Mesendoderm (in vitro differentiated cells): Measurements from ENCODE around the gene SPOCK1.

Experiments used
- DNase-seq: peaks from one replicate; pipeline ENCODE4 v3.0.0; 2013
- H2AK5ac ChIP-seq: 2 replicates; pipeline ENCODE4 v1.6.1; 2013; ENCODE audit warnings: low read length, inconsistent platforms
- H2BK120ac ChIP-seq: 2 replicates; pipeline ENCODE4 v1.6.1; 2013; ENCODE audit warnings: low read depth, mild to moderate bottlenecking, low read length, moderate library complexity, mixed read lengths
- H2BK15ac ChIP-seq: replicated peaks from 2 replicates; pipeline ENCODE4 v1.6.1; 2013; ENCODE audit warnings: low read depth, mild to moderate bottlenecking, moderate library complexity
- H2BK5ac ChIP-seq: 2 replicates; pipeline ENCODE4 v1.6.1; 2013; ENCODE audit warnings: low read length, inconsistent platforms
- H3K18ac ChIP-seq: 2 replicates; pipeline ENCODE4 v1.6.1; 2013; ENCODE audit warnings: mild to moderate bottlenecking, low read length, mixed read lengths
- H3K23ac ChIP-seq: one replicate; pipeline ENCODE4 v1.6.1; 2013; ENCODE audit warnings: low read length
- H3K27ac ChIP-seq: 2 replicates; pipeline ENCODE4 v1.5.1; 2013; ENCODE audit warnings: low read depth, mild to moderate bottlenecking, inconsistent platforms, low read length, moderate library complexity
- H3K27me3 ChIP-seq: 2 replicates; pipeline ENCODE4 v1.6.1; 2013; ENCODE audit warnings: low read length, control low read depth, mild to moderate bottlenecking, inconsistent platforms; ENCODE audit not compliant: insufficient read depth, poor library complexity
- H3K36me3 ChIP-seq: 2 replicates; pipeline ENCODE4 v1.6.1; 2013; ENCODE audit warnings: low read length, inconsistent platforms; ENCODE audit not compliant: control insufficient read depth, insufficient read depth
- H3K4ac ChIP-seq: one replicate; pipeline ENCODE4 v1.6.1; 2013; ENCODE audit warnings: low read depth, mild to moderate bottlenecking, low read length, moderate library complexity
- H3K4me1 ChIP-seq: 2 replicates; pipeline ENCODE4 v1.6.1; 2013; ENCODE audit warnings: low read depth, low read length, inconsistent platforms; ENCODE audit not compliant: control insufficient read depth
- H3K4me2 ChIP-seq: 2 replicates; pipeline ENCODE4 v1.6.1; 2013; ENCODE audit warnings: low read length
- H3K4me3 ChIP-seq: 2 replicates; pipeline ENCODE4 v1.5.1; 2013; ENCODE audit warnings: mild to moderate bottlenecking, low read length
- H3K56ac ChIP-seq: one replicate; pipeline ENCODE4 v1.6.1; 2013; ENCODE audit warnings: low read length
- H3K79me1 ChIP-seq: 2 replicates; pipeline ENCODE4 v1.6.1; 2013; ENCODE audit warnings: low read length, inconsistent platforms
- H3K79me2 ChIP-seq: 2 replicates; pipeline ENCODE4 v1.6.1; 2013; ENCODE audit warnings: mild to moderate bottlenecking, low read length; ENCODE audit not compliant: control insufficient read depth, insufficient read depth
- H3K9ac ChIP-seq: 2 replicates; pipeline ENCODE4 v1.6.1; 2013; ENCODE audit warnings: low read length, inconsistent platforms
- H4K5ac ChIP-seq: one replicate; pipeline ENCODE4 v1.6.1; 2013; ENCODE audit warnings: low read length
- H4K8ac ChIP-seq: one replicate; pipeline ENCODE4 v1.6.1; 2013; ENCODE audit warnings: low read depth, mild to moderate bottlenecking, control low read depth, low read length, moderate library complexity
- WGBS: extraction: QIAGEN DNeasy Blood & Tissue Kit; methylation state at CpG from one replicate; pipeline ENCODE4 v1.1.7; 2013; ENCODE audit warnings: low lambda C conversion rate, missing lambda C conversion rate; ENCODE audit not compliant: insufficient coverage; ENCODE audit errors: extremely low coverage; 5-methylcytosine and 5-hydroxymethylcytosine counted together

The SPOCK1 gene

GRCh38 chr5:137226081-137226480, 273.0 kb downstream of the SPOCK1 start:
- Histone ChIP-seq H3K18ac (no peak overlapping the region), H3K4me3 (no peak overlapping the region), H3K27me3 (no peaks in the 10 kb centered on the region), H3K27ac (no peak overlapping the region), H3K4me1 (no peaks in the 10 kb centered on the region), H2BK15ac (no peak overlapping the region), H3K56ac (no peak overlapping the region), H4K5ac (no peak overlapping the region), H2AK5ac (no peak overlapping the region), H3K9ac (no peak overlapping the region), H4K8ac (no peak overlapping the region), H3K4ac (no peak overlapping the region), H3K79me1 (no peaks in the 10 kb centered on the region), H3K36me3 (no peaks in the 10 kb centered on the region), H3K23ac (no peak overlapping the region), H3K4me2 (no peak overlapping the region), H3K79me2 (no peaks in the 10 kb centered on the region), H2BK120ac (no peak overlapping the region), H2BK5ac (no peak overlapping the region)
- no peak for DNase-seq
- whole genome bisulfite sequencing: no CpG with 5 or more reads among the region's 3 CpGs

DNA sequence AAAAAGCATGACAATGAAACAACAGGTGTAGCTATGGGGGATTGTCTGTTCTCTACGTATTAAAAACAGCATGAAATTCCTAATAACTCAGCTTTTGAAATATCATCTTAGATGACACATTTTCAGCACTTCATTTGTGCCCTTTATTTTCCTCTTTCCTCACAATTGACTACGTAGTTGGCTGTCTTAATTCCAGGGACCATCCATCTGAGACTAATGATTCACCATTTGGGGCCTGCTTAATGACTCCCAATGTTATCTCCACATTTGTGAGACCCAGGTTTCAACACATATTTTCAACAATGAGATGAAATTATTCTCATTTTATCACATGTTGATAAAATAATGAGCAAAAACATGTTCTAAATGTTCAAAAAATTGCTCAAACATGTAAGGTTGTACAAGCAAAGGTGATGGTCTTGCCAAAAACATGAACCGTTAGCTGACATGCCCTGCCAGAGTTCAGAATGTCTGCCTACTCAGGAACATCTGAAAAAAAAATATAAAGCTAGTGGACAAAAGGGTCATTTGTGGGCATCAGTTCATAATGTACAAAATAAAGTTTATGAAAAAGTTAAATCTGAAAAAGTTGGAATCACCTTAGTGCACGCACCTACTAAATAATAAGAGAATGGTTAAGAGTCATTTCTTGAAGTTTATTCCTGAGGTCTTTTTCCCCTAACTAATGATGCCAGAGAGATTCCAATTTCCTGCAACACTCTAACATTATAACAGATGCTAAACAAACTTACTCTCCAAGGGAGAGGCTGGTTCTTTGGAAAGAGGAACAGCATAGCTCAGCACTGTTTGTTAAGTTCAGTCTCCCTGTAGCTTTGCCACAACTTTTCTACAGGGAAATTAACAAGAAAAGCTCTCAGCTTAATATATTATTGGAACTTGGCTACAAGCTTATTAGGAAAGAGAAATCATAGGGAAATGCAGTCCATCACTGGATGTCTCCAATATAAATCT, 275.5 kb downstream of the SPOCK1 start:
- Histone ChIP-seq H3K9ac (no peak overlapping the region), H3K23ac (no peak overlapping the region), H4K8ac (no peak overlapping the region), H3K4me1 (no peaks in the 10 kb centered on the region), H3K36me3 (no peaks in the 10 kb centered on the region), H2BK5ac (no peak overlapping the region), H3K18ac (no peak overlapping the region), H3K56ac (no peak overlapping the region), H2BK15ac (no peak overlapping the region), H3K27me3 (no peaks in the 10 kb centered on the region), H2BK120ac (no peak overlapping the region), H3K79me1 (no peaks in the 10 kb centered on the region), H2AK5ac (no peak overlapping the region), H3K4ac (no peak overlapping the region), H3K79me2 (no peaks in the 10 kb centered on the region), H3K27ac (no peak overlapping the region), H3K4me2 (no peak overlapping the region), H3K4me3 (no peak overlapping the region), H4K5ac (no peak overlapping the region)
- WGBS: no CpG with 5 or more reads among the region's 4 CpGs
- DNase-seq: no peak

DNA sequence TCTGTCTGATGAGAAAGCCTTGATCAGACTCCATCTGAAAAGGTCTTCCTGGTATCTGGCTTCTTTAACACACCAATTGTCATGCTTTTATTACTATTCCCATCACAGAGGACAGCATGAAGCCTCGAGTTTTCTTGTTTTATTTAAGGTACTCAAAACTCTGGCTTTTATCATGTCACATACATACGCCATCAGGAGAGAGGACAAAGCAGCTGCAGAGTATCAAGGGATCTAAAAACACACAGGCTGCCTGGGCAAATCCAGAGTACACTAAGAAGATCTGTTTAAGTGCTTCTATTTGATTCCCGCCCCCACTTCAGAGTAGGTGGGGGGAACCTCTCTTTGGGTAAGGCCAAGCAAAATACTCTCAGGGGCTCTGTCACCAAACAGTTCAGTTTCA, 277.2 kb downstream of the SPOCK1 start:
- no peak overlapping the region for H4K8ac ChIP-seq
- H2BK15ac ChIP-seq: no peak overlapping the region
- no peak overlapping the region for H3K4me3 ChIP-seq
- no peak overlapping the region for H3K56ac ChIP-seq
- H3K18ac ChIP-seq: no peak overlapping the region
- no peak overlapping the region for H2BK120ac ChIP-seq
- H2AK5ac ChIP-seq: no peak overlapping the region
- no peaks in the 10 kb centered on the region for H3K27me3 ChIP-seq
- no peak overlapping the region for H2BK5ac ChIP-seq
- no peak for DNase-seq
- H3K23ac ChIP-seq: no peak overlapping the region
- no peak overlapping the region for H3K4ac ChIP-seq
- H4K5ac ChIP-seq: no peak overlapping the region
- H3K79me1 ChIP-seq: no peaks in the 10 kb centered on the region
- WGBS: no CpG with 5 or more reads among the region's 3 CpGs
- no peaks in the 10 kb centered on the region for H3K4me1 ChIP-seq
- H3K9ac ChIP-seq: no peak overlapping the region
- H3K27ac ChIP-seq: no peak overlapping the region
- no peaks in the 10 kb centered on the region for H3K79me2 ChIP-seq
- H3K4me2 ChIP-seq: no peak overlapping the region
- no peaks in the 10 kb centered on the region for H3K36me3 ChIP-seq

DNA sequence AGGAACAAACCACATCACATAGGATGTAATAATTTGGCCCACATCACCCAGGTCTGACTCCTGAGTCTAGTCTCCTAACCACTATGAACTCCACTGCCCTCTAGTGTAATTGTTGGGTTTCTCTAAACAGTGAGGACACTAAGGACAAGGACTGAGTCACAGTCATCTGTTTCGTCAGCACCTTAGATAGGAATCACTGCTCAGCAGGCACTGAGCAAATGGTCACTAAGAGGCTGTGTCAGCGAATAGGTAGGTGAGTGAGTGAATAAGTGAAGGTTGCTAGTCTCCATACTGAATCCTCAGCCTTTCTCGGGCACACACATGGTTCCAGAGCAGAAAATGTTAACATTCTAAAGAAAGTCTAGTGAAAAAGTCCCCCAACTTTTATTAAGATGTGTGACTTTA, 278.6 kb downstream of the SPOCK1 start:
- no peak overlapping the region for H3K4me3 ChIP-seq
- H4K5ac ChIP-seq: no peak overlapping the region
- H2BK5ac ChIP-seq: no peak overlapping the region
- no peaks in the 10 kb centered on the region for H3K79me2 ChIP-seq
- H3K4ac ChIP-seq: no peak overlapping the region
- H3K4me1 ChIP-seq: no peaks in the 10 kb centered on the region
- H2BK15ac ChIP-seq: no peak overlapping the region
- H3K79me1 ChIP-seq: no peaks in the 10 kb centered on the region
- no peak overlapping the region for H2AK5ac ChIP-seq
- H3K27me3 ChIP-seq: no peaks in the 10 kb centered on the region
- no peak overlapping the region for H3K27ac ChIP-seq
- no peaks in the 10 kb centered on the region for H3K36me3 ChIP-seq
- H3K56ac ChIP-seq: no peak overlapping the region
- H2BK120ac ChIP-seq: no peak overlapping the region
- no peak overlapping the region for H4K8ac ChIP-seq
- DNase-seq: peak; percentile 97
- H3K4me2 ChIP-seq: no peak overlapping the region
- WGBS: no CpG with 5 or more reads among the region's 3 CpGs
- H3K23ac ChIP-seq: no peak overlapping the region
- H3K9ac ChIP-seq: no peak overlapping the region
- H3K18ac ChIP-seq: no peak overlapping the region

GRCh38 chr5:137218896-137219295, 280.2 kb downstream of the SPOCK1 start:
- Histone ChIP-seq H2BK15ac (no peak overlapping the region), H3K4me1 (no peaks in the 10 kb centered on the region), H3K4ac (no peak overlapping the region), H3K79me2 (no peaks in the 10 kb centered on the region), H4K8ac (no peak overlapping the region), H3K36me3 (no peaks in the 10 kb centered on the region), H3K18ac (no peak overlapping the region), H3K4me3 (no peak overlapping the region), H3K4me2 (no peak overlapping the region), H3K9ac (no peak overlapping the region), H3K79me1 (no peaks in the 10 kb centered on the region), H3K27me3 (no peaks in the 10 kb centered on the region), H4K5ac (no peak overlapping the region), H2BK5ac (no peak overlapping the region), H3K23ac (no peak overlapping the region), H2BK120ac (no peak overlapping the region), H3K56ac (no peak overlapping the region), H3K27ac (no peak overlapping the region), H2AK5ac (no peak overlapping the region)
- no peak for DNase-seq
- WGBS: no CpG with 5 or more reads among the region's 1 CpG
